ENCODE data around the gene BMPR1A.

DNA sequence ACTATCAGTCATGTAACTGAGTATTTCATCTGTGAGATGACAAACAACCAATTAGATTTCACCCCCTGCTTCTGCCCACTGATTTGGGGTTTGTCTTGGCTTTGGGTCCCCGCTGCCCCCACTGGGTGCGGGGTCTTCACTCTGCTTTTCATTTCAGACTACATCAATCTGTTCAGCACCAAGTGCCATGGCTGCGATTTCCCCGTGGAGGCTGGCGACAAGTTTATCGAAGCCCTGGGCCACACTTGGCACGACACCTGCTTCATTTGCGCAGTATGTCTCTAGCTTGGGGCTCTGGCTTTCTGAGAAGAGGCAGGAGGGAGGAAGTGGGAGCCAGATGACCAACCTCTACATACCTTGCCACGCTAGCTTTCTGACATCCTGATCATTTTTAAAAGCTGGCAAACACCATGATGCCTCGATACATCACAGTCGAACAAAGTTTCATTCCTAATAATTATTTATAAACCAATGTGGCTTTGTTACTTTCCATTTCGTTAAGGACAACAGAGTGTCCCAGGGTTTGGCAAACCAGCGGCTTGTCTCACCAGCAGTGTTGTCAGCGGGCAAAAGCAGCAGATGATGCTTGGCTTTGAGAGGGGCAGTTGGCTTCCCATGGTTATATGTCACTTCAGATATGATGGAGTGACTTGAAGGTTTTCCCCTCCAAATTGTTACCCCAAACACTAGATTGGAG, 30.3 kb upstream of the BMPR1A start:
- TF ChIP-seq, protein P1, sequence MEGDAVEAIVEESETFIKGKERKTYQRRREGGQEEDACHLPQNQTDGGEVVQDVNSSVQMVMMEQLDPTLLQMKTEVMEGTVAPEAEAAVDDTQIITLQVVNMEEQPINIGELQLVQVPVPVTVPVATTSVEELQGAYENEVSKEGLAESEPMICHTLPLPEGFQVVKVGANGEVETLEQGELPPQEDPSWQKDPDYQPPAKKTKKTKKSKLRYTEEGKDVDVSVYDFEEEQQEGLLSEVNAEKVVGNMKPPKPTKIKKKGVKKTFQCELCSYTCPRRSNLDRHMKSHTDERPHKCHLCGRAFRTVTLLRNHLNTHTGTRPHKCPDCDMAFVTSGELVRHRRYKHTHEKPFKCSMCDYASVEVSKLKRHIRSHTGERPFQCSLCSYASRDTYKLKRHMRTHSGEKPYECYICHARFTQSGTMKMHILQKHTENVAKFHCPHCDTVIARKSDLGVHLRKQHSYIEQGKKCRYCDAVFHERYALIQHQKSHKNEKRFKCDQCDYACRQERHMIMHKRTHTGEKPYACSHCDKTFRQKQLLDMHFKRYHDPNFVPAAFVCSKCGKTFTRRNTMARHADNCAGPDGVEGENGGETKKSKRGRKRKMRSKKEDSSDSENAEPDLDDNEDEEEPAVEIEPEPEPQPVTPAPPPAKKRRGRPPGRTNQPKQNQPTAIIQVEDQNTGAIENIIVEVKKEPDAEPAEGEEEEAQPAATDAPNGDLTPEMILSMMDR (IDR thresholded peaks at IDR 0.05): no peak
- TF ChIP-seq POLR2A (IDR thresholded peaks at IDR 0.05): no peak

All from body of pancreas (tissue), 4 donors.